Measurements from ENCODE around the gene BAG1. TPM values are rescaled to one million over a fixed set of nuclear protein-coding genes. Genes with fewer than 3 reads are reported as not detected.

The BAG1 gene
- total RNA-seq = 13.7 and 26.9 TPM in 2 replicates

GRCh38 chr9:33264473-33265177, at the start of gene BAG1, which contains the start of gene CHMP5:
Gene BAG1 (minus strand): TSS chr9:33264708.
Gene CHMP5 (plus strand): TSS chr9:33265049. CDS start chr9:33265079, 30 bp downstream.

GRCh38 chr9:33290247-33291030, 25.9 kb upstream of the BAG1 start, which contains the start of gene NFX1:
Gene NFX1 (plus strand): TSS chr9:33290516. CDS start chr9:33290573, 57 bp downstream.

GRCh38 chr9:33239921-33240320, 24.6 kb downstream of the BAG1 start, which contains the start of gene SPINK4:
Gene SPINK4 (plus strand): TSS chr9:33240167. CDS start chr9:33240209, 42 bp downstream.

Other genes with a start within 250 kb of the BAG1 start
- gene DNAJA1, start 239.4 kb downstream of the BAG1 start, total RNA-seq = 94.6 and 102 TPM in 2 replicates
- gene SMU1, start 188.0 kb downstream of the BAG1 start, total RNA-seq = 33.4 and 38.5 TPM in 2 replicates
- 31.1 and 32.3 TPM in 2 replicates for gene B4GALT1, start 97.4 kb downstream of the BAG1 start, total RNA-seq
- not detected in 2 replicates for gene SPINK4, start 24.5 kb downstream of the BAG1 start, total RNA-seq
- gene CHMP5, start 341 bp upstream of the BAG1 start, total RNA-seq = 93.6 and 113 TPM in 2 replicates
- gene NFX1, start 25.8 kb upstream of the BAG1 start, total RNA-seq = 27.1 and 33.4 TPM in 2 replicates
- 0.29 and 0.99 TPM in 2 replicates for gene AQP7, start 137.9 kb upstream of the BAG1 start, total RNA-seq
- 2.6 and 21.2 TPM in 2 replicates for gene AQP3, start 182.9 kb upstream of the BAG1 start, total RNA-seq
- 20.7 and 28.3 TPM in 2 replicates for gene NOL6, start 209.2 kb upstream of the BAG1 start, total RNA-seq